Activated CD4-positive, alpha-beta T cell treated with anti-CD3 and anti-CD28 coated beads for 24 hours (primary cell): ENCODE results near the gene ANXA5.
"Not testable (repeated sequence)": the region's sequence is repeated elsewhere in the genome, so short reads cannot be mapped to it uniquely, and the experiment has no call there.

Source experiments
- DNase-seq, 2 donors: peaks; one replicate each; pipeline ENCODE4 v3.0.0-alpha.2; 2020; ENCODE audit warnings: low read depth in 2 of 2

The ANXA5 gene

DNA sequence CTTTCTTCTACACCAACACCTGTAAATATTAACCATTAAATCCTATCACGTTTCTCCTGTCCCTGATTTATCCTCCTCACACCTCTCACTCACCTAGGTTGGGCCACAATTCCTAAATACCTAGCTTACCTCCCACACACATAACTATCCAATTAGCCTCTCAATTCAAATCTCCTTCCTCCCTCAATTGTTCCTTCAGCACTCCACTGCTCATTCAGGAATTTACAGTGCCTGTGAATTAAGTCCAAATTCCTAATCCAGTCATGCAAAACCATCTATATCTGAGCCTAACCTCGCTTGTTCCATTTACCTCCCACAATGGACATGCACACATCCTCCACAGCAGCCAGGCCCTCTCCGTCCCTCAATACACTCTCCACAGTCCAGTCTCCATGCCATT is 17.5 kb downstream of the ANXA5 start:
- DNase-seq, result no peak

DNA sequence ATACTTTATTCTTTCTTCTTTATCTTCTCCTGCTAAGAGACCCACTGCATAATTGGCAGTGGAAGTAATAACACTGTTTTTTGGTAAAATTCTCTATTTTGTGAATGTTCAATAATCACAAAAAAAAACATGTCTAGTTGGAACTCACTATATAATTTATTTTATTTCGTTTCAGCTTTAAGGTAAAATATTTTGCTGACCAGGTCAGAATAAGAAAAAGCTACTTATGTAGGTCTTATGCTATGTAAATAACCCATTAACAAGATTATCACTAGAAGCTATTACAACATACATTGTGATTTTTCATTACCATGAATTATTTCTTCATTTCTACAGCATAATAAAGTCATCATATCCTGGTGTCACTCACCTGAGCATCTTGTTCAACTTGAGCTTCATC is 19.3 kb downstream of the ANXA5 start:
- DNase-seq, result no peak

DNA sequence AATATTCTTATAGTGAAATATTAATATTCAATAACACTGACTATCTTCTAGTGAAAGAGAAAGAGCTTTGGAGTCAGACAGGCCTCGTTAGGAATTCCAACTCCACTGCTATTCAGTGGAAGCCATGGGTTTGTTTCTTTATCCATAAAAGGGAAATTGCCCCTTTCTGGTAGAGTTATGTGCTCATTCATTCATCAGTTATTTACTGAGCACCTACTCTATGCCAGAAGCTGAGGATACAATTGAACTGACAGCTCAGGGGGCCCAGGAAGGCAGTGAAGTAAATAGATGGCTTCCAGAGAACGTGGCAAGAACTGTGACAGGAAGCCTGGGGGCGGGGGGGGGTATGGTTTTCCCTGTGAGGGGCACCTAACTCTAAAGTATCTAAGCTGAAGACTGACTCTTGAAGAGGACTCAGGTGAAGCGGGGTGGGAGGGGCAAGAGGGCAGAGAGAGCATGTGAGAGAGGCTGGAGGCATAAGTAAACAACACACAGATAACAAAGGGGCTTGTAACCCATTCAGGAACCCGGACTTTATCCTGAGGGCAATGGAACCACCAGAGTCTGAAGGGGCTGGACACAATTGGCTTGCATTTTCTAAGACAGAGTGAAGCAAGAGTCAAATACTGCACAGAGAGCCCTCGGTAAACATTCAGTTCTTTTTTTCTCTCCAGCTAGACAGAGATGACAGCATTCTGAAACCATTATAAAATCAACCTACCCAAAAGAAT is 20.3 kb downstream of the ANXA5 start:
- DNase-seq, result no peak

DNA sequence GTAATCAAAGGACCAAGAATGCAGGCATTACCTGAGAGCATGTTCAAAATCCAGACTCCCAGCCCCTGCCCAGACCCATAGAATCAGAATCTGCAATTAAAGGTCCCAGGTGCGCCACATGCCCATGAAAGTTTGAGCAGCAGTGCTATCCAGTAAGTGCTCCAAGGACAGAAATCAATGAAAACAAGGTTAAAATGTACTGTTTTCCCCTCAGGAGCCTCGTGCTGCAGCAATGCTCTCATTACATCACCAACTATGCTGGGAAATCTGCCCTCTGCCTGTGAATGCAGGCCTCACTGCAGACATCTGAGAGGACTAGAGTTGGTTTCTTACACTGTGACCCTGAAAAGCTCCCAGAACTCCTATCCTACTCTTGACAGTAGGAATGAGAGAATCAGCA is 21.1 kb downstream of the ANXA5 start:
- DNase-seq, result no peak

DNA sequence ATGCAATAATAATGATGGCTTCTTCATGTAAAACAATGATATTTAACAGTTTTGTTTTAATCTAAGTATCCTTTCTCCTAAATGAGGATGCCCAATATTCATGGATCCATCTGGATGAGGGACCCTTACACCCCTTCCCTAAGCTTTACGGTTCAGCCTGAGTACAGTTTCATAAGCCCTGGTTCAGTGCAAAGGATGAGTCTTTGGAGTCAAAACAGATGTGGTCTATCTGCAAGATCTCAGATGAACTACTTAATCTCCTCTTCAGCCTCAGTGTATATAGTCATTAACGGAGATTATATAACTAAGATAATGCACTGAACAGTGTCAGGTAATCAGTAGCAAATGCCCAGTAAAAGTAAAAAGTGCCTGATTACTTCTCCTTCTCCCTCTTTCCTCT is 22.1 kb downstream of the ANXA5 start:
- no peak for DNase-seq

DNA sequence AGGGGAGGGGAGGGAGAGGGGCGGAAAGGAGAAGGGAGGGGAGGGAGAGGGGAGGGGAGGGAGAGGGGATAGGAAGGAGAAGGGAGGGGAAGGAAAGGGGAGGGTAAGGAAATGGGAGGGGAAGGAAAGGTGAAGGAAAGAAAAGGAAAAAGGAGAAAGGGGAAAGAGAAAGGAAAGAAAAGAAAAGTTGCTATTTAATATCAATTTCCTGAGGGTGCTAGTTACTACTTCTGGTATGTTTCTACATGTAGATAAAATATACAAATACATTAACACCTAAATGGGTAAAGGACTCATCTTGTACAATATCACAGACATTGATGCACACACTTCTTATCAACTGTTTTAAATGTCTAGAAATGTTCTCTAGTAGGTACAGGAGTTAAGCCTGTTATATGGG is 22.6 kb downstream of the ANXA5 start:
- no peak for DNase-seq

DNA sequence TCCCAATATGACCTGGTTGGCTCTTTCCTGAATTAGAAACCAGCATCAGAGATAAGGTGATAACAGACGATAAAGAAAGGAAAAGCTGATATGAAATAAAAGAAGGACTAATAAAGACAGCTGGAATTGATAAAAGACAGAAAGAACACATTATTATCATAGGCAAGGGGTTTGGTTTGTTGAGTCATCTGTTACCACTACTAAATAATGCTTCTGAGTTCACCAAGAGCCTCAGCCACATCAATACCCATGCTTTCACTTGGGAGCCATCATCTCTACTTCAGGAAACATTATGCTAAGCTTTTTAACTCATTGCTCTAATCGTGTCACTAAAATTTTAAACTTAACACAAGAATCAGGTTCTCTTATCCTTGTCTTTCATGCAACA is 27.6 kb downstream of the ANXA5 start:
- DNase-seq, result no peak

DNA sequence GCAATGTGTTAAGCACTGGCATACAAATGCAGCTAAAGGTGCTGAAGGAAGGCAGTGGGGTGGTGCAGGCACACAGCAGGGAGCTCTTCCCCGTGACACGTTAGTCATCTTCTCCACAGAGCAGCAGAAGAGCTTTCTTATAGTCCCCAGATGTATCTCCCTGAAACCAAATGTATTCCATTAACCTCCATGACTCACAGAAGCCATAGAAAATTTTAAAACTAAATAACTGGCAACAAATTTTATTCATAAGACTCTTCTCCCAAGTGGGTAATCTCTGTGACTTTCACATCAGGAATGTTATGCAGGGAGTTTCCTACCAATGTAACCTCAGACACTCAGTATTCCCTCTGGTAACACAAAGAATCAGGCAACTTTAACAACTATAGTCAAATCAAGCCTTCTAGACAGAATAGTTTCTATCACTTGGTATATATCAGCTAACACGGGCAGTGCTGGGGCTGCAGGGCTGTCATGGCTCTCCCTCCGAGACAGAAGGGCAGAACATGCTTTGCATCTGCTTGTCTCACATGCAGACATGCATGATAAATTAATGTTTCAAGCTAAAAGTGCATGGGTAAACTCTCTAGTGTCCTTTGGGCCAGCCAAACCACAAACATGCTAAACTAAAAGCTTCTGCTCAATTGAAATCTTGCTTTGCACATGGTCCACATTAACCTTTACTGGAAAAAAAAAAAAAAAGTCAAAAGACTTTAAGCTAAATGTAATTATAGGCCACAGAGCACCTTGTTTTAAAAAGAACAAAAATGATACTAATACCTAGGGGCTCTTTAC is 28.2 kb downstream of the ANXA5 start:
- no peak for DNase-seq

DNA sequence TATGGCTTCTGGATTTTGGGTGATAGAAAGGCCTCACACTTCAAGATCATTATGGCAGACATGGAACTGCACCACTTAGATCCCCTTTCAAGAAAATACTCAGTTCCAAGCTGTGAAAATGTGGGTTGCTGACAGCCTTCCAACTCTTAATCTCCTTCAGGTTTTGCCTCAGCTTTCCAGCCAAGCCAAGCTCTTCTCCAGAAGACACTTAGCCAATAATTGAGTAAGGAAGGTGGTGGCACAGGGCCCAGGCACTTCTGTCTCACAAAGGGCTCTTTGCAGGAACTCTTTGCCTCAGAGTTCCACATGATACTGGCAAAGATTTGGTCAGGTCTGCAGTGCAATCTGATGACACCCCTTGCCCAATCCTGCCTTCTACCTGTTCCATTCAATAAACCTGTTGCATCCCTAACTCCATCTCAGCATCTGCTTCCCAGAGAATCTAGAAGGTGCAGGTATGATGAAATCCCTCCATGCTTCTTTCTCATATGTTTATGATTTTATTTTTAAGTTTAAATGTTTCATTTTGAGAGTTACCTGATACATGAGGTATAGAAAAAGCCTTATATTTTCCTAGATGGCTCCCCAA is 30.6 kb downstream of the ANXA5 start:
- no peak for DNase-seq

DNA sequence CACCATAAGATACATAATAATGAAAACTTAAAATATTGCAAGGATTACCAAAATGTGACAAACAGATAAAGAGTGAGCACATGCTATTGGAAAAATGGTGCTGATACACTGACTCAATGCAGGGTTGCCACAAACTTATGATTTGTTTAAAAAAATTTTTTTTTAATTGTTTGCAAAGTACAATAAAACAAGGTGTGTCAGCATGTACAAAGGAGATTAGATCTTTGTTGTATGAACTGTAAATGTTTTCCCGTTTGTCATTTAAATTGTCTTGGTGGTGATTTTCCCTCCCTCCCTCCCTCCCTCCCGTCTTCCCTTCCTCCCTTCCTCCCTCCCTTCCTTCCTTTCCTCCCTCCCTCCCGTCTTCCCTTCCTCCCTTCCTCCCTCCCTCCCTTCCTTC is 31.4 kb downstream of the ANXA5 start:
- no peak for DNase-seq

DNA sequence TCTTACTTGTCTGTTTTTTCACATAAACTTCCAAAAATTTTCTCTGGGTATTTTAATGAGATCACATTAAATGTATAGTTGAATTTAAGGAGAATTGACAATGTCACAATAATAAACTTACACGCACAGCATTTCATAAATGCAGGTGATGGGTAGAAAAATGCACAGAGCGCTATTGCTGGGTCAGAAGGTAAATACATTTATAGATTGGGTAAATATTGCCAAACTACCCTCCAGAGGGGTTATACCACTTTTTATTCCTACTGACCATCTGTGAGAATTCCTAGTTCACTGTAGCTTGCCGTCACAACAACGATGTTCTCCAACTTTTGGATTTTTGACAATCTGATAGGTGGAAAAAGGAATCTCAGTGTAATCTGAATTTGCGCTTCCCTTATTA is 34.6 kb downstream of the ANXA5 start:
- no peak for DNase-seq

DNA sequence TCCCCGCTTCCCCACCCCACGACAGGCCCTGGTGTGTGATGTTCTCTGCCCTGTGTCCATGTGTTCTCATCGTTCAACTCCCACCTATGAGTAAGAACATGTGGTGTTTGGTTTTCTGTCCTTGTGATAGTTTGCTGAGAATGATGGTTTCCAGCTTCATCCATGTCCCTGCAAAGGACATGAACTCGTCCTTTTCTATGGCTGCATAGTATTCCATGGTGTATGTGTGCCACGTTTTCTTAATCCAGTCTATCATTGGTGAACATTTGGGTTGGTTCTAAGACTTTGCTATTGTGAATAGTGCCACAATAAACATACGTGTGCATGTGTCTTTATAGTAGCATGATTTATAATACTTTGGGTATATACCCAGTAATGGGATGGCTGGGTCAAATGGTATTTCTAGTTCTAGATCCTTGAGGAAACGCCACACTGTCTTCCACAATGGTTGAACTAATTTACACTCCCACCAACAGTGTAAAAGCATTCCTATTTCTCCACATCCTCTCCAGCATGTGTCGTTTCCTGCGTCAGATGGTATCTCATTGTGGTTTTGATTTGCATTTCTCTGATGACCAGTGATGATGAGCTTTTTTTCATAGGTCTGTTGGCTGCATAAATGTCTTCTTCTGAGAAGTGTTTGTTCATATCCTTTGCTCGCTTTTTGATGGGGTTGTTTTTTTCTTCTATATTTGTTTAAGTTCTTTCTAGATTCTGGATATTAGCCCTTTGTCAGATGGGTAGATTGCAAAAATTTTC is 36.4 kb downstream of the ANXA5 start:
- DNase-seq, result not testable (repeated sequence)

DNA sequence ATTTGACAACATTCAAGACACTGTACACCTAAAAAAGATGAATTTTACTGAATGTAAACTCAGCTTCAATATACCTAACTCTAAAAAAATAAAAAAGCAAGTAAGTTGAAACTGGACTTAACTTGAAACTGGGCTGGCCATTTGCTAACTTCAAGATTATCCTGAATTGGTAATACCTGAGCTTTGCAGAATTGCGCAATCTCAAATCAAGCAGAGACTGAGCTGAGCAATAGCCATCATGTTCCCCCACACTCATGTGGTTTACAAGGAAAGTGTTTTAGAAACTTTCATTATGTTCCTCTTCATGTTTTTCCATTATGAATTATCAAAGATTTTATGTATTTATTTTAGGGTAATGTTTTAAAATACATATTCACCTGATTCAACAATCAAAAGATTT is 38.7 kb downstream of the ANXA5 start:
- DNase-seq, result no peak

DNA sequence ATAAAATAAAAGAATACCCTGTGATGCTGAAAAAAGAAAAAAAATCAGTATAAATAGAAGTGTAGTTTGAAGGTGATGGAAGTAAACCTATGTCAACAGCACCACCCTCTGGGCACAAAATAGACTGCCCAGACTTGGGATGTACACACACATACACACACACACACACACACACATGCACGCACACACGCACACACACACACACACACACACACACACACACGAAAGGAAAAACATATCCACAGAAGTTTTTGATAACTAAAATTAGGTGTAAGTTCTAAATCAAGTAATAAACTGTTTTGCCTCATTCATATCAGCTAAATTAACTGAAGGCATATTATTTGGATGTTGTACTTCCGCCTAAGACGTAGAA is 40.5 kb downstream of the ANXA5 start:
- peak; percentile 7 to 10 for DNase-seq

DNA sequence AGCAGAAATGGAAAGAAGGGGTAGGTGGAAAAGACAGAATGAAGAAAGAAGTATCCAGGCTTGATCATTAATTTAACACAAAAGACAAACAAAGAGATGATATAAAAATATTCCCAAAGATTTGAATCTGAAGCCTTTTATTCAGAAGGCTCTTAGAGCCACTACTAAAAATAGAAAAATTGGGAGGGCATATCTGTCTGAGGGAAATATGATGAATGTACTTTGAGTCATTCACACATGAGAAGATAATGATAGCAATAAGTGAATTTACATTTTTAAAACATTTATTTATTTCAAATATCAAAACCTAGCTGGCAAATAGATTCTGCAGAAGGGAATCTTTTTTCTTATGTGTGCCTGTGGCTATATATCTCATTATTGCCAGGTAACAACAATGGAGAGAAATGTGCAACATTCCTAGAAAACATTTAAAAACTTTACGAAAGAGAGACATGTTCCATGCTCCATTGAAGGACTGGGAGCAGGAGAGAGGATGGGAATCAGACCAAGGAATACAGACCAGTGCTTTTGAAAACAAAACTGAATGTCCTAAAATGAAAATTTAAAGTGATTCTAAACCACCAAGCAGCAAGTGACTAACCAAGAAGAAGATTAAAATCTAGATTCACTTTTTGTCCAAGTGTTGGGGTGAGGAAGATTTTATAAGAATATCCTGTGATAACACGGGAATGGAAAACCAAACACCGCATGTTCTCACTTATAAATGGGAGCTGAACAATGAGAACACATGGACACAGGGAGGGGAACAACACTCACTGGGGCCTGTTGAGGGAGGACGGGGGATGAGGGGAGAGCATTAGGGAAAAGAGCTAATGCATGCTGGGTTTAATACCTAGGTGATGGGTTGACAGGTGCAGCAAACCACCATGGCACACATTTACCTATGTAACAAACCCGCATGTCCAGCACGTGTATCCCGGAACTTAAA is 41.2 kb downstream of the ANXA5 start:
- DNase-seq, result no peak

DNA sequence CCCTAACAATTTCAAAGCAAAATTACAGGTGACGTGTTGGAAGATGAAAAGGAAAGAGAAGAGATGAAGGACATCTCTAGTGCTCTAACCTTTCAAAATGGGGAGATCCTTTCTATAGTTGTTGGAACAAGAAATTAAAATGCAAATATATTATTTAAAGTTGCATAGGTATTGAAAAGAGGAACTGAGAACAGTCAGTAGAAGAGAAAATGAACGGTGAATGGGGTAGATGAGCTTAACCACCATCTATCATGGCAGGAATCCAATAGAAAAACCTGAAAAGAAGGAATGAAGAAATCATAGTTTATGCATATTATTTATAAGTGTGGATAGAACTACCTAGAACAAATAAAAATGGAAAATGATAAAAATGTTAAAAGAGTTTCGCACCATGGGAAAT is 42.0 kb downstream of the ANXA5 start:
- no peak for DNase-seq

DNA sequence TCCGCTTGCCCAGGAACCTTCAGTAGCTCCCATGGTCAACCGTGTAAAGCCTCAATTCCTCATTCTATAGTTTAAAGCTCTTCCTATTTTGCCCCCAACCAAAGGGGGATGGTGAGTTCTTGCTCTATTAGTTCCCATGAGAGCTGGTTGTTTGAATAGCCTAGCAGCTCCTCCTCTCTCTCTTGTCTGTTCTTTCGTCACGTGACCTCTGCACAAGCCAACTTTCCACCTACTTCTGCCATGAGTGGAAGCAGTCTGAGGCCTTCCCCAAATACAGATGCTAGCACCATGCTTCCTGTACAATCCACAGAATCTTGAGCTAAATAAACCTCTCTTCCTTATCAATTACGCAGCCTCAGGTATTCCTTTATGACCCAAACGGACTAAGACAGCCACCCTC is 42.8 kb downstream of the ANXA5 start:
- no peak for DNase-seq

DNA sequence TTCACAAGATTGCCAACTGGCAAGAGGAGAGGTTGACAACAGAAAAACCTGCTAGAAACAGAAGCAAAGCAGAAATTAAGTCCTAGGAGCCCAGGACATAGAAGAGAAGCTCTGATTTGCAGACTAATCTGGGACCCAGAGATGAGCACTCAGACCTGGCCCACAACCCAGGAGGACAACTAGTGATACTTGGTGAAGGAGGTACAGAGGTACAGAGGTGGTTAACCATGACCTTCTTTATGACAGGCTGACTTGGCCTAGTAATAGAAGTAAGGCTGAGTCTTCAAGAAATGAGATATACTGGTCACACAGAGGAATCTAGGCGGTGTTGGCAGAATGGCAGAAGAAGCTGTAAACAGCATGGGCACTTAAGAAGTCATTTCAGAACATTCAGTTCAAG is 43.6 kb downstream of the ANXA5 start:
- DNase-seq, result no peak

DNA sequence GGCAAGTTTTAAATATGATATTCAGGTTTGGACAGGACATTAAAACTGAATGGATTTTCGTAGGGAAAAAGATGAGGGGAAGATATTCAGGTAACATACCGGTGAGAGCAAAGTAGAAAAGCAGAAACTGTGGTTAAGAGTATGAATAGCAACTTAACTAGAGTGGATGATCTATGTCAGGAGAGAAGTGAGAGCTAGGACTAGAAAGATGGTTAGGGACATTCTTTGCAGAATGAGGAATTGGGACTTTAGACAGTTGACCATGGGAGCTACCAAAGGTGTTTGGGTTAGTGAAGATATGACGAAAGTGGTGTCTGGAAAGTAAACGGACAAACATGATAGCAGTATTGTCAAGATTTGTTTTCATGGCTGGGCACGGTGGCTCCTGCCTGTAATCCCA is 45.2 kb downstream of the ANXA5 start:
- DNase-seq, result no peak

DNA sequence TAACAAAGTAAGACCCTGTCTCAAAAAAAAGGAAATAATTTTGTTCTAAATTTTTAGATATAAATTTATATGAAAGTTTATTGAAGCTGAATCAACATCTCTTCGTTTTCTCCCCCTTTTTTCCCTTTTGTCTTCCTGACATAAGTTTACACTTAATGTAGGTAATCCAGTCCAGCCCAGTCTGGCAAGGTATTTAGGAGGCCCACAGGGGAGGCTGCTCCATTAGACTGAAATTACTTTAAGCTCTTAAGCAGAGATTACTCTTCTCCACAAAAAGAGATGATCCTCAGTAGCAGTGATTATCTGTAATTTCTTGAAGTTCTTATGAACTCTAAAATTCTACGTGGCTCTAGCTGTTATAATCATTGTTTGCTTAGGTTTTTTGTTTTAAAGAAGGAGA is 46.0 kb downstream of the ANXA5 start:
- no peak for DNase-seq

DNA sequence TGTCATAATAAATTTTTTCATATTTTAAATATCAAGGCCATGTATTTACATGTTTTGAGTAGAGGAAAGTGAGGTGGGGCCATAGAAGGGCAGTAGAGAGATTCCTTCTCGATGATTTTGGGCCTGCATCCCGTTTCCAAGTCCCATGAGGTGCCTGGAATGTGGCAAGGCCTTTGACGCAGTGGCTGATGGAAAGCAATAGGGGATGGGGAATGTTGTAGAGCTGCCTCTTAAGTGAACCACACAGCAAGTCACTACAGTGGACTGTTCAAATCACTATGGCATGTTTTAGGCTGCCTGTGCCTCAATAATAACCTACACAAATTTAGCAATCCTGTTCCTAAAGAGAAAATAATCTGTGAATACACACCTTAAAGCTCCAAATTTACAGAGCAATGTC is 48.3 kb downstream of the ANXA5 start:
- no peak for DNase-seq
